Liver (tissue), 3 donors: ENCODE measurements around the gene BTBD9.

ENCODE experiments used
- FOXA1 ChIP-seq: IDR thresholded peaks from 2 replicates; pipeline ENCODE4 v1.6.1; 2016; ENCODE audit warnings: antibody characterized with exemption
- YY1 ChIP-seq: IDR thresholded peaks from 2 replicates; pipeline ENCODE4 v1.6.1; 2016; ENCODE audit warnings: antibody characterized with exemption, mild to moderate bottlenecking
- ZBTB33 ChIP-seq: IDR thresholded peaks from 2 replicates; pipeline ENCODE4 v1.6.1; 2016; ENCODE audit warnings: antibody characterized with exemption
- TF ChIP-seq, protein P1 (sequence below): fragments of 150-350 bp; IDR thresholded peaks from 2 replicates; pipeline ENCODE4 v1.5.1; 2017; ENCODE audit warnings: improper control_type of control experiment, low read depth, low read length; ENCODE audit not compliant: missing input control
- TF ChIP-seq, protein P2 (sequence below): IDR thresholded peaks from 2 replicates; pipeline ENCODE4 v1.6.1; 2016; ENCODE audit warnings: antibody characterized with exemption, mild to moderate bottlenecking
- TF ChIP-seq, protein P3 (sequence below): IDR thresholded peaks from 2 replicates; pipeline ENCODE4 v1.6.1; 2016; ENCODE audit warnings: antibody characterized with exemption
- donor health status: healthy.
- donor health status: healthy.

DNA sequence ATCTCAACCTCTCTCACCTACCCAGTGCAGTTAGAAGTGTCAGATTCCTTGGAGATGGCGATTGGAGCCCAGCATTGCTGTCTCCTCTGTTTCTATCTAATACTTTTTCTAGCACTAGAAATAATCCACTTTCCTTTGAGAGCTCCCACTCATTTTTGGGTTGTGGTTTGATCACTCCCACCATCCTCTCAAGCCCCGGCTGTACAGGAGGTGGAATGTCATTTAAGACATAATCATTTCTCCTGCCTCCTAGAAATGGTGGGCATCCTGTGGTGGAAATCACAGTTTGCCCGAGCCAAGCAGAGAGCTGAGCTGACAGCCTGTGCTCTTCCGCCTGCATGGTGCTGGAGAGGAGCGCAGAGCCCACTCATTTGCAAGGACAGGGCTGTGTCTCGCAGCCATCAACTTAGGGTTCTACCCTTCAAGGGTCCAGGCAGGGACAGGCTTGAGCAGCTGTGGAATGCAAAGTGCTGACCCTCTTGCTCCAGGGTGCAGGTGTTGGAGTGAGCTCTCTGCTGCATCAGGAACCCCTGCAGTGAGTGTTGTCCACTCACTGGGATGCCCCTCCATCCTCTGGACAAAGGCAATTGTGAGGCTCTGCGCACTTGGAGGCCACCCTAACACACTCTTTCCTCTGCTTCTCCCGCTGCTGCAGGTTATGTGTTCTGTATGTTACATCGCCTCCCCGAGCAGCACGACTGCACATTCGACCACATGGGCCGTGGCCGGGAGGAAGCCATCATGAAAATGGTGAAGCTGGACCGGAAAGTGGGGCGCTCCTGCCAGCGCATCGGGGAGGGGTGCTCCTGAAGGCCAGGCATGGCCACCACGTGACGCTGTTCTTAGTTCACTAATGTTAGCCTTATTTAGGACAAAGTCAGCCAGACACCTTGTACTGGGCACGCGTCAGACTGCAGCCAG lies 487.9 kb downstream of the BTBD9 start:
- TF ChIP-seq, protein P1, sequence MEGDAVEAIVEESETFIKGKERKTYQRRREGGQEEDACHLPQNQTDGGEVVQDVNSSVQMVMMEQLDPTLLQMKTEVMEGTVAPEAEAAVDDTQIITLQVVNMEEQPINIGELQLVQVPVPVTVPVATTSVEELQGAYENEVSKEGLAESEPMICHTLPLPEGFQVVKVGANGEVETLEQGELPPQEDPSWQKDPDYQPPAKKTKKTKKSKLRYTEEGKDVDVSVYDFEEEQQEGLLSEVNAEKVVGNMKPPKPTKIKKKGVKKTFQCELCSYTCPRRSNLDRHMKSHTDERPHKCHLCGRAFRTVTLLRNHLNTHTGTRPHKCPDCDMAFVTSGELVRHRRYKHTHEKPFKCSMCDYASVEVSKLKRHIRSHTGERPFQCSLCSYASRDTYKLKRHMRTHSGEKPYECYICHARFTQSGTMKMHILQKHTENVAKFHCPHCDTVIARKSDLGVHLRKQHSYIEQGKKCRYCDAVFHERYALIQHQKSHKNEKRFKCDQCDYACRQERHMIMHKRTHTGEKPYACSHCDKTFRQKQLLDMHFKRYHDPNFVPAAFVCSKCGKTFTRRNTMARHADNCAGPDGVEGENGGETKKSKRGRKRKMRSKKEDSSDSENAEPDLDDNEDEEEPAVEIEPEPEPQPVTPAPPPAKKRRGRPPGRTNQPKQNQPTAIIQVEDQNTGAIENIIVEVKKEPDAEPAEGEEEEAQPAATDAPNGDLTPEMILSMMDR, result no peak
- TF ChIP-seq, protein P2, sequence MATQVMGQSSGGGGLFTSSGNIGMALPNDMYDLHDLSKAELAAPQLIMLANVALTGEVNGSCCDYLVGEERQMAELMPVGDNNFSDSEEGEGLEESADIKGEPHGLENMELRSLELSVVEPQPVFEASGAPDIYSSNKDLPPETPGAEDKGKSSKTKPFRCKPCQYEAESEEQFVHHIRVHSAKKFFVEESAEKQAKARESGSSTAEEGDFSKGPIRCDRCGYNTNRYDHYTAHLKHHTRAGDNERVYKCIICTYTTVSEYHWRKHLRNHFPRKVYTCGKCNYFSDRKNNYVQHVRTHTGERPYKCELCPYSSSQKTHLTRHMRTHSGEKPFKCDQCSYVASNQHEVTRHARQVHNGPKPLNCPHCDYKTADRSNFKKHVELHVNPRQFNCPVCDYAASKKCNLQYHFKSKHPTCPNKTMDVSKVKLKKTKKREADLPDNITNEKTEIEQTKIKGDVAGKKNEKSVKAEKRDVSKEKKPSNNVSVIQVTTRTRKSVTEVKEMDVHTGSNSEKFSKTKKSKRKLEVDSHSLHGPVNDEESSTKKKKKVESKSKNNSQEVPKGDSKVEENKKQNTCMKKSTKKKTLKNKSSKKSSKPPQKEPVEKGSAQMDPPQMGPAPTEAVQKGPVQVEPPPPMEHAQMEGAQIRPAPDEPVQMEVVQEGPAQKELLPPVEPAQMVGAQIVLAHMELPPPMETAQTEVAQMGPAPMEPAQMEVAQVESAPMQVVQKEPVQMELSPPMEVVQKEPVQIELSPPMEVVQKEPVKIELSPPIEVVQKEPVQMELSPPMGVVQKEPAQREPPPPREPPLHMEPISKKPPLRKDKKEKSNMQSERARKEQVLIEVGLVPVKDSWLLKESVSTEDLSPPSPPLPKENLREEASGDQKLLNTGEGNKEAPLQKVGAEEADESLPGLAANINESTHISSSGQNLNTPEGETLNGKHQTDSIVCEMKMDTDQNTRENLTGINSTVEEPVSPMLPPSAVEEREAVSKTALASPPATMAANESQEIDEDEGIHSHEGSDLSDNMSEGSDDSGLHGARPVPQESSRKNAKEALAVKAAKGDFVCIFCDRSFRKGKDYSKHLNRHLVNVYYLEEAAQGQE, result no peak
- TF ChIP-seq ZBTB33, result no peak
- TF ChIP-seq, protein P3, sequence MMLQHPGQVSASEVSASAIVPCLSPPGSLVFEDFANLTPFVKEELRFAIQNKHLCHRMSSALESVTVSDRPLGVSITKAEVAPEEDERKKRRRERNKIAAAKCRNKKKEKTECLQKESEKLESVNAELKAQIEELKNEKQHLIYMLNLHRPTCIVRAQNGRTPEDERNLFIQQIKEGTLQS, result no peak
- no peak for TF ChIP-seq YY1
- no peak for TF ChIP-seq FOXA1
